ENCODE results near the gene MTCH2. TPM values are rescaled to one million over a fixed set of nuclear protein-coding genes. Genes with fewer than 3 reads are reported as not detected.
A peak's percentile ranks its signal among the peaks of the same experiment; 100 is the strongest.
"Not testable (repeated sequence)": the region's sequence is repeated elsewhere in the genome, so short reads cannot be mapped to it uniquely, and the experiment has no call there.

The MTCH2 gene
- total and polyA plus RNA-seq, 10 donors: 21.5 to 47.1 (median 36.5) TPM

GRCh38 chr11:47641600-47642098 is 710 bp downstream of the MTCH2 start:
- DNase-seq: no peak
- peak overlapping the region; percentile 63 to 98 (median 77) for H3K4me3 ChIP-seq
- WGBS, 5 donors: 7 to 14% (median 9%) methylated on average over 13 to 14 of the region's 14 CpGs
- intact Hi-C loops (cut with DNase I; ENCODE audit: low total_unique reads): no loop called here
- no peaks in the 10 kb centered on the region for H3K9me3 ChIP-seq
- peaks cover 0 to 31% (median 16%) of the 10 kb centered on the region in 6 donors for H3K36me3 ChIP-seq
- H3K27me3 ChIP-seq (replicated peaks in 1 of 7): no peaks in the 10 kb centered on the region
- peak overlapping the region; percentile 89 to 94 (median 92) for H3K27ac ChIP-seq
- TF ChIP-seq CTCF (IDR thresholded peaks at IDR 0.05 in 8 of 11, conservative IDR thresholded peaks at IDR 0.05 in 3 of 11) (no peak), POLR2A (IDR thresholded peaks at IDR 0.05) (no peak), POLR2AphosphoS5 (IDR thresholded peaks at IDR 0.05) (no peak)
- peaks cover 4 to 31% (median 21%) of the 10 kb centered on the region in 6 donors for H3K4me1 ChIP-seq

- intact Hi-C loops (cut with DNase I; ENCODE audit: low total_unique reads): not testable (repeated sequence)
Observed at GRCh38 chr11:47640506-47640905, 1.9 kb downstream of the MTCH2 start.

GRCh38 chr11:47636331-47636730 is 6.0 kb downstream of the MTCH2 start:
- Histone ChIP-seq H3K36me3 (peaks cover 0 to 84% (median 57%) of the 10 kb centered on the region in 6 donors), H3K4me1 (peaks cover 3 to 16% (median 11%) of the 10 kb centered on the region in 6 donors)
- H3K4me3 ChIP-seq; DNase-seq; H3K9me3 ChIP-seq; H3K27me3 ChIP-seq (replicated peaks in 1 of 7); H3K27ac ChIP-seq; intact Hi-C loops (cut with DNase I; ENCODE audit: low total_unique reads): not testable (repeated sequence)
- WGBS, 5 donors: 90 to 98% (median 95%) methylated on average over 11 of the region's 11 CpGs

More at GRCh38 chr11:47640506-47640905, 1.9 kb downstream of the MTCH2 start:
- DNase-seq; H3K4me3 ChIP-seq; H3K27me3 ChIP-seq (replicated peaks in 1 of 7); H3K9me3 ChIP-seq; H3K27ac ChIP-seq: not testable (repeated sequence)
- H3K36me3 ChIP-seq: peaks cover 0 to 42% (median 21%) of the 10 kb centered on the region in 6 donors
- H3K4me1 ChIP-seq: peaks cover 4 to 31% (median 21%) of the 10 kb centered on the region in 6 donors
- WGBS, 5 donors: 89 to 99% (median 95%) methylated on average over 6 of the region's 6 CpGs

GRCh38 chr11:47631473-47631872 is 10.9 kb downstream of the MTCH2 start:
- TF ChIP-seq POLR2A (IDR thresholded peaks at IDR 0.05) (no peak), POLR2AphosphoS5 (IDR thresholded peaks at IDR 0.05) (no peak), CTCF (IDR thresholded peaks at IDR 0.05 in 8 of 11, conservative IDR thresholded peaks at IDR 0.05 in 3 of 11) (no peak)
- Histone ChIP-seq H3K4me3 (no peak overlapping the region), H3K9me3 (no peaks in the 10 kb centered on the region), H3K27ac (no peak overlapping the region), H3K27me3 (replicated peaks in 1 of 7) (no peaks in the 10 kb centered on the region), H3K4me1 (no peaks in the 10 kb centered on the region), H3K36me3 (peaks cover 0 to 100% (median 87%) of the 10 kb centered on the region in 6 donors)
- WGBS, 5 donors: 82 to 89% (median 88%) methylated on average over 5 of the region's 5 CpGs
- intact Hi-C loops (cut with DNase I; ENCODE audit: low total_unique reads): no loop called here
- DNase-seq: no peak

- intact Hi-C loops (cut with DNase I; ENCODE audit: low total_unique reads): no loop called here
Observed at GRCh38 chr11:47628026-47628425, 14.3 kb downstream of the MTCH2 start.

More at GRCh38 chr11:47628026-47628425, 14.3 kb downstream of the MTCH2 start:
- no peak for TF ChIP-seq POLR2A (IDR thresholded peaks at IDR 0.05)
- TF ChIP-seq CTCF (IDR thresholded peaks at IDR 0.05 in 8 of 11, conservative IDR thresholded peaks at IDR 0.05 in 3 of 11): no peak
- no peak overlapping the region for H3K4me3 ChIP-seq
- peaks cover 2 to 100% (median 92%) of the 10 kb centered on the region in 6 donors for H3K36me3 ChIP-seq
- no peak overlapping the region for H3K27ac ChIP-seq
- no peaks in the 10 kb centered on the region for H3K27me3 ChIP-seq (replicated peaks in 1 of 7)
- H3K4me1 ChIP-seq: no peaks in the 10 kb centered on the region
- H3K9me3 ChIP-seq: no peaks in the 10 kb centered on the region
- 87 to 95% (median 94%) methylated on average over 4 of the region's 4 CpGs for WGBS, 5 donors
- DNase-seq: no peak

All from spleen (tissue), 11 donors.